Brain pericyte (primary cell): ENCODE measurements around the gene SEPTIN5.

ENCODE experiments used
- DNase-seq: peaks from one replicate; pipeline ENCODE4 v3.0.0-alpha.2; 2012; ENCODE audit warnings: low read depth, low spot score

SEPTIN5 gene

GRCh38 chr22:19760951-19761724, 46.8 kb downstream of the SEPTIN5 start:
- DNase-seq, result no peak

DNA sequence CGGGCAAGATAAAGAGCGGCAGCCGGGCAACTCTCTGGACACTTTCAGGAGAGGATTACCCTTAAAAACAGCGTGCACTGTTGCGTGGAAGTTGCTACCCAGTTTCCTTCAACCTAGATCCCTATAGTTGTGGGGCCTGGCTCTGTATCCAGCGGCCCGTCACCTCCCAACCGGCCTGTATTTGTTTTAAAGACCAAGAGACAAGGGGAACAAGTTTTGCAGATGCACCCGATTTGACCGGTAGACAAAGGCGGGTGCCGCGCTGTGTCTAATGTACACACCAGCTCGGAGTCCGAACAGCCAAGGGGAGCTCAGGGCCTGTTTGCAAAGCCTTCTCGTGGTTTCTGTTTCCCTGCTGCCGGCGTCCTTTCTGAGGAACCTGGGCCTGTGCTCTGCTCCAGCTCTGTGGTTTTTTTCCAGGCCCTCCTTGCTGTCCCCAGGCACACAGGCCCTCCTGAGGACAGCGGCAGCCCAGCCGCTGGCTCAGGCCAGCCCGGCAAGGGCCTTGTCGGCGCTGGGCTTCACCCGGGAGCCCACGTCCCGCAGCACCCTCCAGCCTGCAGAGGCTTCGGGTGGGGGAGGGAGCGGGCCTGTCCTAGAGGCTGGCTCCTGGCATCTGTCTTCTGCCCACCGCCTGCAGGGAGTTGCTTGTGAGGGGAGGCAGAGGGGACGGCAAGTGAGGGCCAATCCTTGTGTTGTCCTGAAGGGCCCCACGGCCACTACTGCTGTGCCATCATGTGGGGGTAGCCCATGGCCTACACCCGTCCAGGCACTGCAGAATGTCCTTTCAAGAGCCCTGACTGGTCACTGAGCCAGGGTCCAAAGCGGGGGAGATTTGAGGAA, 47.6 kb downstream of the SEPTIN5 start:
- no peak for DNase-seq

- no peak for DNase-seq
Measured at GRCh38 chr22:19762568-19763457, 48.5 kb downstream of the SEPTIN5 start.

DNA sequence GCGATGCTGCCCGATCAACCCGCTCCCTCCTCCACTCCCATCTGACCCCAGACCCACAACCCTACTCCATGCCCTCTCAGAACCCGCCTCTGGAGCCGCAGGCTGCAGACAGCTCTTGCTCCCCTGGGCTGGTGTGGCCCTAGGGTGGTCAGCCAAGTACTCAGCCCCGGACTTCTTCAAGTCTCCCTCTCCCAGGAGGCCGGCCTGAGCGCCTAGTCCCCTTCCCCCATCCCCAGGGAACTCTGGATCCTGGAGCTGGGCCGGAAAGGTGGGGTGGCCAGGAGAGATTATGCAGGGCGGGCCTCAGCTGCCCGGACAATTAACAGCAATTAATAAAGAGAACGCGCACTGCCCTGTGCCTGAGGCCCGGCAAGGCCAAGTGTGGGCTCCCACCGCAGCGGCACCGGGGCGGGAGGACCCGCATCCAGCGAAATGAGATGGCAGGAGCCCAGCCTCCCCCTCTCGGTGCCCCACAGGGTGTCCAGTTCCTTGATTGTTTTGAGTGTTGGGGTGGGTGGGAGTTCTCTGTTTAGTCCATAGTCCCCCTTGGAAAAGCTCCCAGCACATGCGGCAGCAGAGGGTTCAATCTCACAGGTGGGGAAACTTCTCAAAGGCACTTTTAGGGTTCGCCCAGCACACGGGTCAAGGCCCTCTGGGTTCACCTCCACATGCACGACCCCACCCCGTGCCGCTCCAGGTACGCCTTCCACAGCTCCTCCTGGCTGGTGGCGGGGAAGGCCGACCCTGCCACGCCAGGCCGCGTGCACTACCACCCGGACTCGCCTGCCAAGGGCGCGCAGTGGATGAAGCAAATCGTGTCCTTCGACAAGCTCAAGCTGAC, 49.4 kb downstream of the SEPTIN5 start:
- no peak for DNase-seq

GRCh38 chr22:19764299-19764593, 49.9 kb downstream of the SEPTIN5 start:
- DNase-seq, result no peak

GRCh38 chr22:19764636-19765476, 50.6 kb downstream of the SEPTIN5 start:
- DNase-seq, result no peak

DNA sequence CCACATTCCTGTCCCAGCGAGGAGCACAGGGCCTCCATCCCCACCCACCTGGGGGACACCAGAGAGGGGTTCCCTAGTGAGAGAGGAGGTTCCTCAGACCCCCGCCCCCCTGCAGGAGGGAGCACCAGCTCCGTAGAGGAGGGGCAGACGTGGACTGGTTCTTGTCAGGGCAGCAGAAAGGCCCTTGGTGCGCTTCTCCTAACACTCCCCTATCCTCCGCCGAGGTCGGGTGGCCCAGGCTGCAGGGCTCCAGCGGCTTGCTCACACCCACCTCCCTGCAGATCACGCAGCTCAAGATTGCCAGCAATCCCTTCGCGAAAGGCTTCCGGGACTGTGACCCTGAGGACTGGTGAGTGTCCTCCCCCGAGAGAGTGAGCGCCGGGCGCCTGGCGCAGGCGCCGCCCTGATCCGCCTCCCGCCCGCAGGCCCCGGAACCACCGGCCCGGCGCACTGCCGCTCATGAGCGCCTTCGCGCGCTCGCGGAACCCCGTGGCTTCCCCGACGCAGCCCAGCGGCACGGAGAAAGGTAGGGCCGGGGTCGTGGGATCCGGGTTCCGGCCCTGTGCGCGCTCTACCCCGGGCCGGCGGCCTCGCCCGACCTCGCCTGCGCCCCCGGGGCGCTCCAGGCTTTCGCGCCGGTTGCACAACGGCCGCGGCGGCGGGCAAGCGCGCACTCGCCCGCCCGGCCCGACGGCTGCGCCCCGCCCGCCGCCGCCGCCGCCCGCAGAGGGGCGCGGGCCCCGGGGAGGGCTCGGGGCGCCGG, 51.4 kb downstream of the SEPTIN5 start:
- no peak for DNase-seq

DNA sequence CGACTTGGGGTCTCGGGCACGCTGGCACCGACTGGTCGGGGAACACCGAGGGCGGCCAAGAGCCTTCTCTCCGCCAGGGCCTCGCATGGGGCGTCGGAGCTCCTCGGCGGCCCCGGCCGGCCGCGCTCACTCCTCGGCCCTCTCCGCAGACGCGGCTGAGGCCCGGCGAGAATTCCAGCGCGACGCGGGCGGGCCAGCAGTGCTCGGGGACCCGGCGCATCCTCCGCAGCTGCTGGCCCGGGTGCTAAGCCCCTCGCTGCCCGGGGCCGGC, 51.9 kb downstream of the SEPTIN5 start:
- DNase-seq, result no peak

DNA sequence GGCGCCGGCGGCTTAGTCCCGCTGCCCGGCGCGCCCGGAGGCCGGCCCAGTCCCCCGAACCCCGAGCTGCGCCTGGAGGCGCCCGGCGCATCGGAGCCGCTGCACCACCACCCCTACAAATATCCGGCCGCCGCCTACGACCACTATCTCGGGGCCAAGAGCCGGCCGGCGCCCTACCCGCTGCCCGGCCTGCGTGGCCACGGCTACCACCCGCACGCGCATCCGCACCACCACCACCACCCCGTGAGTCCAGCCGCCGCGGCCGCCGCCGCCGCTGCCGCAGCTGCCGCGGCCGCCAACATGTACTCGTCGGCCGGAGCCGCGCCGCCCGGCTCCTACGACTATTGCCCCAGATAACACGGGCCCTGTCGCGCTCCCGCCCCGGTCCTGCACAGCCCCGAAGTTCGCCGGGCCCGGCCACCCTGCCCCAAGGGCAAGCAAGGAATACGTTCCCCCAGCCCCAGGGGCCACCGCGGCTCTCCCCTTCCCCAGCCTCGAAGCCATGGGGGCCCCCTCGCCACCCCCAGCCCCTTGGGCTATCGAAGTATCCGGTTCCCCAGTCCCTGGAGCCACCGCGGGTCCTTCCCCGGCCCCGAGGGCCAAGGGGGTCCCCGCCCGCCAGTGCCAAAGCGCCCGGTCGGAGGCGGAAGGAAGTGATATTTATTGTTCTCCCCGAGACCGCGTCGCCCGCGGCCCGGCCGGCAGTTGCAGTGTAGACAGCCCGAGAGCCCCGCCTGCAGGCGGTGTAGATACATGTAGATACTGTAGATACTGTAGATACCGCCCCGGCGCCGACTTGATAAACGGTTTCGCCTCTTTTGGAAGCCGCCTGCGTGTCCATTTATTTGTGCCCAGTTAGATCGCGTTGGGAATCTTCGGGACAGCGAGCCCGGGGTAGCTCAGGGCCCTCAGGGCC, 52.5 kb downstream of the SEPTIN5 start:
- DNase-seq, result no peak

DNA sequence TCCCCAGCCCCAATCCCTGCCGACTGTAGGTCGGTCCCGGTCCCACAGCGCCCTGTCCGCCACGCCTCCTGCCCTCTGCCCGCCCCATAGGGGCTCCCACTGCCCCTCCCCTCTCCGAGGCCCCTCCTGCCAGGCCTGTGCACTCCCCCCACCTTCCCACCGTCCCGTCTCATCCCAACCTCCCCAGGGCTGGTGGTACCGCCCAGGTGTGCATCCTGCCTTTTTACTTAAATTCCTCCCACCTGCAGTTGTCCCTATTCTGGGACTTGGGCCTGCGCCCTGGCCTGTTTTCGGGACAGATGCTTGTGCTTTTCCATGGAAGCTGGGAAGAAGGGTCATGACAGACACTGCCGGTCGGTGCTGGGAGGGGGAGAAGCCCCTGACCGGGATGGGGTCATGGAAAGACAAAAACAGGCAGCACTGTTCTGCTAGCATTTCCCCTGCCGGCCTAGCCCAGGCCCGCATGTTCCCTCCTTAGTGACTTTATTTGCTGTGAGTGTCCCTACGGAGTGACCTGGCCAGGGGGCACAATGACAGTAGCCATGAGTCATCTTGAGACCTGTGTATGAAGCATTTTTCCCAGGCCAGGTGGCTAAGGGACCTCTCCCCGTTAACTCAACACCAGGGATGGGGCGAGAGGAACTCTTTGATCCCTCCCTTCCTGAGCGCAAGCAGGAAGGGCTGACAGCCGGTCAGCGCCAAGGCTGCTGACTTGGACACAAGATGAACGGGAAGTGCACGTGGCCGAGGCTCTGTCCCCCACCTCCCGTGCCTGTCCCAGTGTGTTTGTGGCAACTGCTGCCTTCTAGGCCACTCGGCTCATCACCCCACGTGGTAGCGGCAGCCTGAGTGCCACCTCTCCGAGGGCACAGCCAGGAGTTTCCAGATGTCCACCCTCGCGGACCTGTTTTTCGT, 53.4 kb downstream of the SEPTIN5 start:
- DNase-seq, result no peak

DNA sequence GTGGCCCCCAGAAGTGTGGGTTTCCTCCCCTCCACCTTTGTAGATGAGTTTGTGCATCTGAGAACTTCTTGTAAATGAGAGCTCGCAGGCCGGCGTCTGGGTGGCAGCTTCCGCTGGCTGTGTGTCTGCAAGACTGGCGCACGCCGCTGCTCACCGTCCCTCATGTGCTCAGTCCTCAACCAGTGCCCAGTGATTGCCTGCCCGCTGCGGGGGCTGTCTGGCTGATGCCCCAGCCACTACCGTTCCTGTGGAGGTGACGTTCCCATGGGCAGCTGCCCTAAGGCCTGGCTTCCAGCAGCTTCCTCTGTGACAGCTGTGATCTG, 55.1 kb downstream of the SEPTIN5 start:
- DNase-seq, result no peak

- DNase-seq, result no peak
Measured at GRCh38 chr22:19770349-19771220, 56.3 kb downstream of the SEPTIN5 start.

DNA sequence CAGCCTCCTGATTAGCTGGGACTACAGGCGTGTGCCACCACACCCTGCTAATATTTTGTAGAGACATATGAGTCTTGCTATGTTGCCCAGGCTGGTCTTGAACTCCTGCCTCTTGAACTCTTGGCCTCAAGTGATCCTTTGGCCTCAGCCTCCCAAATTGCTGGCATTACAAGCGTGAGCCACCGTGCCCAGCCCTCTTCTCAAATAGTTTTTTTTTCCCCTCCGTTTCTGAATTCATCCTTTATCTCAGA, 58.0 kb downstream of the SEPTIN5 start:
- no peak for DNase-seq
